DOHH2 (cell line): ENCODE data around the gene UBE2F.

ENCODE experiments used
- CTCF ChIP-seq: fragments of 200-600 bp; sonication (generic); IDR thresholded peaks from one replicate; pipeline ENCODE4 v1.5.1; 2014; ENCODE audit warnings: antibody characterized with exemption, mild to moderate bottlenecking, low read depth, low read length; ENCODE audit not compliant: poor library complexity, severe bottlenecking
- EZH2phosphoT487 ChIP-seq: fragments of 200-600 bp; sonication (generic); IDR thresholded peaks from 2 replicates; pipeline ENCODE4 v1.6.1; 2017; ENCODE audit warnings: borderline replicate concordance, mild to moderate bottlenecking, antibody characterized with exemption, low read length, moderate library complexity, mixed read lengths

GRCh38 chr2:237987268-237987667 lies 20.5 kb downstream of the UBE2F start:
- TF ChIP-seq CTCF (no peak), EZH2phosphoT487 (no peak)
